ENCODE results near the gene ZFP92. TPM values are rescaled to one million over a fixed set of nuclear protein-coding genes. Genes with fewer than 3 reads are reported as not detected.

The ZFP92 gene
- total RNA-seq, 2 experiments from 2014 or later = 0.03 TPM; not detected in 1

- Histone ChIP-seq H3K27ac (ENCODE audit: low read depth, low read length, poor library complexity, severe bottlenecking) (no peak overlapping the region), H3K4me1 (ENCODE audit: insufficient read depth, low read length, poor library complexity, severe bottlenecking) (no peaks in the 10 kb centered on the region), H3K9me2 (ENCODE audit: insufficient read depth, low read length) (no peaks in the 10 kb centered on the region), H3K36me3 (ENCODE audit: insufficient read depth, low read length) (no peaks in the 10 kb centered on the region), H3K4me3 (ENCODE audit: low read depth, low read length, poor library complexity, severe bottlenecking) (no peak overlapping the region), H3K9me3 (ENCODE audit: low read length) (no peaks in the 10 kb centered on the region), H3K4me2 (ENCODE audit: low read length) (no peak overlapping the region), H2AFZ (ENCODE audit: low read length) (no peak overlapping the region), H3K79me2 (ENCODE audit: insufficient read depth, low read depth, low read length) (no peaks in the 10 kb centered on the region), H4K20me1 (ENCODE audit: insufficient read depth, low read length) (no peaks in the 10 kb centered on the region)
- intact Hi-C loops (cut with micrococcal nuclease; ENCODE audit: unreplicated experiment) = no loop called here
- DNase-seq (ENCODE audit: low spot score) = no peak
- ChIA-PET CTCF (ENCODE audit: unreplicated experiment) (no interaction called here), POLR2A (no interaction called here)
- BruUV-seq (replicated peaks) = no TSS peak
- TF ChIP-seq EZH2phosphoT487 (IDR thresholded peaks at IDR 0.05; ENCODE audit: borderline replicate concordance, low read depth, low read length) (no peak), CTCF (conservative IDR thresholded peaks at IDR 0.05; ENCODE audit: low read length) (no peak)
Measured at GRCh38 chrX:153444333-153445011, 33.2 kb downstream of the ZFP92 start.

GRCh38 chrX:153445106-153445855 lies 34.0 kb downstream of the ZFP92 start:
- no peak overlapping the region for H3K27ac ChIP-seq (ENCODE audit: low read depth, low read length, poor library complexity, severe bottlenecking)
- DNase-seq (ENCODE audit: low spot score) = no peak
- no peak overlapping the region for H3K4me3 ChIP-seq (ENCODE audit: low read depth, low read length, poor library complexity, severe bottlenecking)
- no peaks in the 10 kb centered on the region for H3K9me3 ChIP-seq (ENCODE audit: low read length)
- H3K4me1 ChIP-seq (ENCODE audit: insufficient read depth, low read length, poor library complexity, severe bottlenecking) = no peaks in the 10 kb centered on the region
- H3K79me2 ChIP-seq (ENCODE audit: insufficient read depth, low read depth, low read length) = no peaks in the 10 kb centered on the region
- ChIA-PET CTCF (ENCODE audit: unreplicated experiment) (no interaction called here), POLR2A (no interaction called here)
- H4K20me1 ChIP-seq (ENCODE audit: insufficient read depth, low read length) = no peaks in the 10 kb centered on the region
- no peaks in the 10 kb centered on the region for H3K9me2 ChIP-seq (ENCODE audit: insufficient read depth, low read length)
- intact Hi-C loops (cut with micrococcal nuclease; ENCODE audit: unreplicated experiment) = no loop called here
- no peak overlapping the region for H2AFZ ChIP-seq (ENCODE audit: low read length)
- TF ChIP-seq EZH2phosphoT487 (IDR thresholded peaks at IDR 0.05; ENCODE audit: borderline replicate concordance, low read depth, low read length) = no peak
- TF ChIP-seq CTCF (conservative IDR thresholded peaks at IDR 0.05; ENCODE audit: low read length) = no peak
- BruUV-seq (replicated peaks) = no TSS peak
- H3K4me2 ChIP-seq (ENCODE audit: low read length) = no peak overlapping the region
- H3K36me3 ChIP-seq (ENCODE audit: insufficient read depth, low read length) = peaks cover 2% of the 10 kb centered on the region; the same call in 1 of the 2 replicates
